ENCODE results near the gene ABCB10. TPM values are rescaled to one million over a fixed set of nuclear protein-coding genes. Genes with fewer than 3 reads are reported as not detected.

Gene ABCB10
- total and polyA plus RNA-seq, 2 donors: 13.4 to 15.2 TPM

DNA sequence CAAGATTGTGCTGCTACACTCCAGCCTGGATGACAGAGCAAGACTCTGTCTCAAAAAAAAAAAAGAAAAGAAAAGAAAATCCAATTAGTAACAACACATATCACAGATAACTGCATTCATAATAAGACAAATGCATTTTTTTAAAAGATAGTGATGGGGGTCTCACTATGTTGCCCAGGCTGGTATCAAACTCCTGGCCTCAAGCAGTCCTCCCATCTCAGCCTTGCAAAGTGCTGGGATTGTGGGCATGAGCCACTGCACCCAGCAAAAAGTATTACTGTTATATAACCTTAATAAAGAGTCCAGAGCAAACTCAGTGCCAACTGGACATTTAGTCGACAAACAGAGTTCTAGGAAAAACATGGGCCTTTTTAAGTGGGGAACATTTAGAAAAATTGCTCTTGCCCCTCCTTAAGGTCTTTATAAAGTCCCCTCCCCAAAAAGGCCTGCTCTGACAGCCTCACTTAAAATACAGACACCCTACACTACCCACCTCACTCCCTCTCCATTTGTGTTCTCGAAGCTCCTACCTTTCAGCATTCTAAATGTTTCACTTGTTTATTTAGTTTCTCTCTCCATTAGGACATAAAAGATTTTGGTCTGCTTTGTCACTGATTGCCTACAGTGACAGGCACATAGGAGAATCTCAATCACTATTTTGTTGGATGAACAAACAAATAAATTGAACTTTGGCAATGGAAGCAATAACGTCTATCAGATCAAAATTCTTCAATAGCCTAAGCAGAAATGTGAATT is 7.5 kb downstream of the ABCB10 start:
- Histone ChIP-seq H3K4me1 (ENCODE audit: control insufficient read depth in 2 of 2, insufficient read depth in 2 of 2, low read length in 2 of 2) (peaks cover 0 to 4% of the 10 kb centered on the region in 2 donors), H3K36me3 (ENCODE audit: control insufficient read depth in 2 of 2, insufficient read depth in 2 of 2, low read length in 1 of 2) (peaks cover 8 to 11% of the 10 kb centered on the region in 2 donors), H3K4me3 (ENCODE audit: low read length in 2 of 2) (no peak overlapping the region), H3K27ac (ENCODE audit: low read depth in 1 of 2, low read length in 1 of 2) (no peak overlapping the region), H3K9me3 (ENCODE audit: control insufficient read depth in 2 of 2, insufficient read depth in 1 of 2, low read length in 1 of 2) (no peaks in the 10 kb centered on the region), H3K27me3 (ENCODE audit: control insufficient read depth in 2 of 2, insufficient read depth in 1 of 2, low read length in 1 of 2) (no peaks in the 10 kb centered on the region)
- WGBS: 96% methylated on average over 3 of the region's 3 CpGs
- no peak for DNase-seq (ENCODE audit: low read depth in 6 of 9, low spot score in 9 of 9)

DNA sequence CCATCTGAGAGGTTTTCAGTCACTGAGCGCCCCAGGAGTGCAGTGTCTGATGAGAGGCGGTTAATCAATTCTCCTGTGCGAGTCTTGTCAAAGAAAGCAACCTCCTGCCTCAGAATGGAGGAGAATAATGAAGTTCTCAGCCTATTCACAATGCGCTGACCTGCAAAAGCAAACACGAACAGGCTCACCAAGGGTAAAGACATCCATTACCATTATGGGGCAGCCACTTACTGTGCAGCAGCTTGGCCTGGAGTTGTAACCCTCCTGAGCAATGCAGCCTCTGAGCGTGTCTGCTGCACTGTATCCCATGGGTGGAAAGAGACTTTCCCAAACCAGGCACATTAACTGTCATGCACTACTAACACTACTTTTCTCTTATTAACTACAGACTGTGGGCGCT is 11.0 kb downstream of the ABCB10 start:
- Histone ChIP-seq H3K27me3 (ENCODE audit: control insufficient read depth in 2 of 2, insufficient read depth in 1 of 2, low read length in 1 of 2) (no peaks in the 10 kb centered on the region), H3K36me3 (ENCODE audit: control insufficient read depth in 2 of 2, insufficient read depth in 2 of 2, low read length in 1 of 2) (peaks cover 7 to 21% of the 10 kb centered on the region in 2 donors), H3K4me1 (ENCODE audit: control insufficient read depth in 2 of 2, insufficient read depth in 2 of 2, low read length in 2 of 2) (no peaks in the 10 kb centered on the region), H3K4me3 (ENCODE audit: low read length in 2 of 2) (no peak overlapping the region), H3K27ac (ENCODE audit: low read depth in 1 of 2, low read length in 1 of 2) (no peak overlapping the region), H3K9me3 (ENCODE audit: control insufficient read depth in 2 of 2, insufficient read depth in 1 of 2, low read length in 1 of 2) (no peaks in the 10 kb centered on the region)
- 99% methylated on average over 7 of the region's 7 CpGs for WGBS
- no peak for DNase-seq (ENCODE audit: low read depth in 6 of 9, low spot score in 9 of 9)

- WGBS: 98% methylated on average over 1 of the region's 1 CpG
- Histone ChIP-seq H3K36me3 (ENCODE audit: control insufficient read depth in 2 of 2, insufficient read depth in 2 of 2, low read length in 1 of 2) (peaks cover 7 to 39% of the 10 kb centered on the region in 2 donors), H3K27ac (ENCODE audit: low read depth in 1 of 2, low read length in 1 of 2) (no peak overlapping the region), H3K9me3 (ENCODE audit: control insufficient read depth in 2 of 2, insufficient read depth in 1 of 2, low read length in 1 of 2) (no peaks in the 10 kb centered on the region), H3K4me3 (ENCODE audit: low read length in 2 of 2) (no peak overlapping the region), H3K27me3 (ENCODE audit: control insufficient read depth in 2 of 2, insufficient read depth in 1 of 2, low read length in 1 of 2) (no peaks in the 10 kb centered on the region), H3K4me1 (ENCODE audit: control insufficient read depth in 2 of 2, insufficient read depth in 2 of 2, low read length in 2 of 2) (no peaks in the 10 kb centered on the region)
- DNase-seq (ENCODE audit: low read depth in 6 of 9, low spot score in 9 of 9): no peak
These were observed 13.9 kb downstream of the ABCB10 start for GRCh38 chr1:229544587-229544986.

DNA sequence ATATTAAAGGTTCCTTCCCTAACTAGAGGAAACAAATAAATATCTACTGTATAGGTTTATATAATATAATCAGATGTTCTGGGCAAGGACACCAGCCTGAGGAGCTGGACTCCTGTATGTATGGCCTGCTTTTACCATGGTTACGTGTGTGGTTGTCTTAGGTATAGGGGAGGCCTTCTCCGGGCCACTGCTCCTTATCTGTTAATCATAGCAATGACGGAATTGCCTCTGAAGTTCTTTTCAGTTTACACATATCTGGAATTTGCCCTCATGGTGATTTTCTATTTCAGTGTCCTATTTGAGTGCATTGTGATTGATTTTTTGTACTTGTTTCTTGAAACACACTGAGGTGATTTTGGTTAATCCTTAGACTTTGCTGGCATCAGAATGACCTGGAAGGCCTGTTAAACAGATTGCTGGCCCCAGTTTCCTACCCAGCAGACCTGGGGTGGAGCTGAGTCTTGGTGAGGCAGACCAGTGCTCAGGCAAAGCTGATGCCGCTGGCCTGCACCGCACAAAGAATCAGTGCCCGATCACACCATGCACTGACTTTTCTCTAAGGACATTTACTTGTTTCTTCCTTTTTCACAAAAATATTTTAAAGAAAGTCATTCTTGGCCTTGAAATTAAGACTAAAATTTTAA is 18.5 kb downstream of the ABCB10 start:
- Histone ChIP-seq H3K4me3 (ENCODE audit: low read length in 2 of 2) (no peak overlapping the region), H3K27ac (ENCODE audit: low read depth in 1 of 2, low read length in 1 of 2) (no peak overlapping the region), H3K36me3 (ENCODE audit: control insufficient read depth in 2 of 2, insufficient read depth in 2 of 2, low read length in 1 of 2) (peaks cover 7 to 51% of the 10 kb centered on the region in 2 donors), H3K4me1 (ENCODE audit: control insufficient read depth in 2 of 2, insufficient read depth in 2 of 2, low read length in 2 of 2) (no peaks in the 10 kb centered on the region), H3K27me3 (ENCODE audit: control insufficient read depth in 2 of 2, insufficient read depth in 1 of 2, low read length in 1 of 2) (no peaks in the 10 kb centered on the region), H3K9me3 (ENCODE audit: control insufficient read depth in 2 of 2, insufficient read depth in 1 of 2, low read length in 1 of 2) (no peaks in the 10 kb centered on the region)
- WGBS: 98% methylated on average over 6 of the region's 6 CpGs
- no peak for DNase-seq (ENCODE audit: low read depth in 6 of 9, low spot score in 9 of 9)

GRCh38 chr1:229538945-229539344 is 19.6 kb downstream of the ABCB10 start:
- H3K4me3 ChIP-seq (ENCODE audit: low read length in 2 of 2): no peak overlapping the region
- peaks cover 7 to 43% of the 10 kb centered on the region in 2 donors for H3K36me3 ChIP-seq (ENCODE audit: control insufficient read depth in 2 of 2, insufficient read depth in 2 of 2, low read length in 1 of 2)
- H3K4me1 ChIP-seq (ENCODE audit: control insufficient read depth in 2 of 2, insufficient read depth in 2 of 2, low read length in 2 of 2): no peaks in the 10 kb centered on the region
- H3K27ac ChIP-seq (ENCODE audit: low read depth in 1 of 2, low read length in 1 of 2): no peak overlapping the region
- 95% methylated on average over 5 of the region's 5 CpGs for WGBS
- H3K9me3 ChIP-seq (ENCODE audit: control insufficient read depth in 2 of 2, insufficient read depth in 1 of 2, low read length in 1 of 2): no peaks in the 10 kb centered on the region
- no peaks in the 10 kb centered on the region for H3K27me3 ChIP-seq (ENCODE audit: control insufficient read depth in 2 of 2, insufficient read depth in 1 of 2, low read length in 1 of 2)
- no peak for DNase-seq (ENCODE audit: low read depth in 6 of 9, low spot score in 9 of 9)

DNA sequence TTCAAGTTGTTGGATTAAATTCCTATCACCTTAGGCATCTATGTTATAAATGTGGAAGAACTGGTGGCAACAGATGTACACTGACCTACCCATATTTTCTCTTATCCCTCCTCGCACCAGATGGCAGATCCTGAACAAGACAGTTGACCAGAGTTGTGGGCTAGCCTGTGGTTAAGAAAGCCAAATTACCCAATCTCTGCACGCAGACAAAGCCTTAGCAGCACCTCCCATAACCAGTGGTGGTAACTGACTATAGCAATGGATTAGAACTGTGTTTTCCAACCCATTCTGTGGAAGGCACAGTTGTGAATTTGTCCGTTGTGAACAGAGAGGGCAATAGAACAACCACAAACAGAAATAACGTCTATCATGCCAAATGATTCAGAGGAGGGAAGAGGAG is 20.6 kb downstream of the ABCB10 start:
- no peaks in the 10 kb centered on the region for H3K9me3 ChIP-seq (ENCODE audit: control insufficient read depth in 2 of 2, insufficient read depth in 1 of 2, low read length in 1 of 2)
- H3K4me3 ChIP-seq (ENCODE audit: low read length in 2 of 2): no peak overlapping the region
- H3K36me3 ChIP-seq (ENCODE audit: control insufficient read depth in 2 of 2, insufficient read depth in 2 of 2, low read length in 1 of 2): peaks cover 7 to 41% of the 10 kb centered on the region in 2 donors
- no peak for DNase-seq (ENCODE audit: low read depth in 6 of 9, low spot score in 9 of 9)
- H3K27me3 ChIP-seq (ENCODE audit: control insufficient read depth in 2 of 2, insufficient read depth in 1 of 2, low read length in 1 of 2): no peaks in the 10 kb centered on the region
- no peak overlapping the region for H3K27ac ChIP-seq (ENCODE audit: low read depth in 1 of 2, low read length in 1 of 2)
- H3K4me1 ChIP-seq (ENCODE audit: control insufficient read depth in 2 of 2, insufficient read depth in 2 of 2, low read length in 2 of 2): no peaks in the 10 kb centered on the region
- WGBS: 82% methylated on average over 4 of the region's 4 CpGs

GRCh38 chr1:229536982-229537381 is 21.5 kb downstream of the ABCB10 start:
- no peaks in the 10 kb centered on the region for H3K9me3 ChIP-seq (ENCODE audit: control insufficient read depth in 2 of 2, insufficient read depth in 1 of 2, low read length in 1 of 2)
- no peak overlapping the region for H3K4me3 ChIP-seq (ENCODE audit: low read length in 2 of 2)
- H3K4me1 ChIP-seq (ENCODE audit: control insufficient read depth in 2 of 2, insufficient read depth in 2 of 2, low read length in 2 of 2): no peaks in the 10 kb centered on the region
- peaks cover 7 to 38% of the 10 kb centered on the region in 2 donors for H3K36me3 ChIP-seq (ENCODE audit: control insufficient read depth in 2 of 2, insufficient read depth in 2 of 2, low read length in 1 of 2)
- DNase-seq (ENCODE audit: low read depth in 6 of 9, low spot score in 9 of 9): no peak
- no peaks in the 10 kb centered on the region for H3K27me3 ChIP-seq (ENCODE audit: control insufficient read depth in 2 of 2, insufficient read depth in 1 of 2, low read length in 1 of 2)
- H3K27ac ChIP-seq (ENCODE audit: low read depth in 1 of 2, low read length in 1 of 2): no peak overlapping the region

- no peaks in the 10 kb centered on the region for H3K4me1 ChIP-seq (ENCODE audit: control insufficient read depth in 2 of 2, insufficient read depth in 2 of 2, low read length in 2 of 2)
- H3K27me3 ChIP-seq (ENCODE audit: control insufficient read depth in 2 of 2, insufficient read depth in 1 of 2, low read length in 1 of 2): no peaks in the 10 kb centered on the region
- no peak for DNase-seq (ENCODE audit: low read depth in 6 of 9, low spot score in 9 of 9)
- no peaks in the 10 kb centered on the region for H3K9me3 ChIP-seq (ENCODE audit: control insufficient read depth in 2 of 2, insufficient read depth in 1 of 2, low read length in 1 of 2)
- peaks cover 11 to 26% of the 10 kb centered on the region in 2 donors for H3K36me3 ChIP-seq (ENCODE audit: control insufficient read depth in 2 of 2, insufficient read depth in 2 of 2, low read length in 1 of 2)
- no peak overlapping the region for H3K27ac ChIP-seq (ENCODE audit: low read depth in 1 of 2, low read length in 1 of 2)
- H3K4me3 ChIP-seq (ENCODE audit: low read length in 2 of 2): no peak overlapping the region
These were observed 23.3 kb downstream of the ABCB10 start for GRCh38 chr1:229535230-229535629.

DNA sequence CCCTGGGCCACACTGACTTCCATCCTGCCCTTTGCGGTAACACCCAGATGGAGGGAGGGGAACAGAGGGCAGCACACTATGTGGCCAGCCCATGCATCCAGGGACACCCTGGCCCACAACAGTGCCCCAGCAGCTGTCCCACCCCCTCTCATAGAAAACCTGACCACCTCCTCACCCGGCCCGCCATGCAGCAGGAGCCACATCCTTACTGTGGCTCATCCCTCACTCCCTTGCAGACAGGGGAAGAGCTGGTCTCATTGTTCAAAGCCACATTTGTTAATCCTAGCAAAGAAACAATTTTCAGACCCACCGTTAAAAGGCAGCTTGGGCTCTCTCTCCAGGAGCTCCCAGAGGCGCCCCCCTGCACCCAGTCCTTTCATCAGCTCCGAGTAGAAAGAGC is 27.2 kb downstream of the ABCB10 start:
- H3K27ac ChIP-seq (ENCODE audit: low read depth in 1 of 2, low read length in 1 of 2): no peak overlapping the region
- peaks cover 10 to 19% of the 10 kb centered on the region in 2 donors for H3K36me3 ChIP-seq (ENCODE audit: control insufficient read depth in 2 of 2, insufficient read depth in 2 of 2, low read length in 1 of 2)
- DNase-seq (ENCODE audit: low read depth in 6 of 9, low spot score in 9 of 9): no peak
- H3K4me1 ChIP-seq (ENCODE audit: control insufficient read depth in 2 of 2, insufficient read depth in 2 of 2, low read length in 2 of 2): no peaks in the 10 kb centered on the region
- no peak overlapping the region for H3K4me3 ChIP-seq (ENCODE audit: low read length in 2 of 2)
- no peaks in the 10 kb centered on the region for H3K9me3 ChIP-seq (ENCODE audit: control insufficient read depth in 2 of 2, insufficient read depth in 1 of 2, low read length in 1 of 2)
- WGBS: 97% methylated on average over 6 of the region's 6 CpGs
- H3K27me3 ChIP-seq (ENCODE audit: control insufficient read depth in 2 of 2, insufficient read depth in 1 of 2, low read length in 1 of 2): no peaks in the 10 kb centered on the region
